ENCODE results near the gene CNEP1R1. TPM values are rescaled to one million over a fixed set of nuclear protein-coding genes. Genes with fewer than 3 reads are reported as not detected.

Gene CNEP1R1
- total RNA-seq, 1 experiment from 2014 or later: 13.8 TPM

DNA sequence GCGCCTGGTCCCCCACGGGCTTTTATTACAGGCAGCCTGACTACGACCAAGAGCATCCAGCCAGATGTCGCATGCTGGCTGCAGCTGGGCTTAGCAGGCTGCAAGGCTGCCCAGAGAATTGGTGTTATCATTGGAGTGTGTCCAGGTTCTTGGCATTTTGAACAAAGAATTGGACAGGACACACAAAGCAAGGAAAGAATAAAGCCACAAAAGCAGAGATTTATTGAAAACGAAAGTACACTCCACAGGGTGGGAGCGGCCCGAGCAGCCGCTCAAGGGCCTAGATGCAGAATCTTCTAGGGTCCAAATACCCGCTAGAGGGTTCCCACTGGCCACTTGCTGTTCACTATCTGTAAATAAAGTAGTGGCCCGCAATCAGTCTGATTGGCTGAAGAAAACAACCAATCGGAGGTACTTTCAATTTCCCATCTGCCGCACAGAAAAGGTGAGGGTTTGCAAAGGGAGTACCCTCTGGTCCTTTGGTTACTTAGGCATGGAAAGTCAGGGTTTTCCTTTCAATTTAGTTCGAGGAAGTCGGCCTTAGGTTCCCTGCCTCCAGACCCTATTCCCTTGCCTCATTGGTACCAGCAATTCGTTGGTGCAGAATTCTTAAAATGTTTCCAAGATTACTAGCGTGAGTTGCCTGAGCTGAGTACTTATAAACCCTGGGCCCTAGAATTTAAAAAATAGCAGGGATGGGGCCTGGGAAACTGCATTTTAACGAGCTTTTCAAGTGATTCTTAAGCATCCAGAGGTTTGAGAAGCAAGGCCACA is 38.5 kb upstream of the CNEP1R1 start:
- H3K36me3 Mint-ChIP-seq: no peaks in the 10 kb centered on the region
- H3K4me3 Mint-ChIP-seq: no peak overlapping the region
- H3K9me3 Mint-ChIP-seq: no peaks in the 10 kb centered on the region
- no peak overlapping the region for H3K27ac Mint-ChIP-seq
- peak; percentile 69 for ATAC-seq
- CTCF ChIA-PET: interaction anchor here (0.9 to 2.1 kb wide), 2 partner anchors 29 to 39 kb away, joined by 3 to 6 read pairs; partner anchors contain the start of gene CNEP1R1
- no peak for DNase-seq (ENCODE audit: low spot score)
- H3K4me1 Mint-ChIP-seq: no peaks in the 10 kb centered on the region
- POLR2A ChIA-PET: no interaction called here
- TF ChIP-seq, protein P1, sequence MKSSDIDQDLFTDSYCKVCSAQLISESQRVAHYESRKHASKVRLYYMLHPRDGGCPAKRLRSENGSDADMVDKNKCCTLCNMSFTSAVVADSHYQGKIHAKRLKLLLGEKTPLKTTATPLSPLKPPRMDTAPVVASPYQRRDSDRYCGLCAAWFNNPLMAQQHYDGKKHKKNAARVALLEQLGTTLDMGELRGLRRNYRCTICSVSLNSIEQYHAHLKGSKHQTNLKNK (CRISPR knock-in tag; IDR thresholded peaks at IDR 0.05): no peak
- TF ChIP-seq FOXP1 (CRISPR knock-in tag; IDR thresholded peaks at IDR 0.05; ENCODE audit: borderline replicate concordance) (no peak), RELA (CRISPR knock-in tag; IDR thresholded peaks at IDR 0.05; ENCODE audit: borderline replicate concordance) (no peak), FOXK1 (CRISPR knock-in tag; IDR thresholded peaks at IDR 0.05) (no peak), MXD4 (CRISPR knock-in tag; IDR thresholded peaks at IDR 0.05; ENCODE audit: borderline replicate concordance) (no peak), EMX1 (CRISPR knock-in tag; IDR thresholded peaks at IDR 0.05) (no peak), TCF7 (CRISPR knock-in tag; IDR thresholded peaks at IDR 0.05; ENCODE audit: low read depth) (no peak)
- TF ChIP-seq, protein P2, sequence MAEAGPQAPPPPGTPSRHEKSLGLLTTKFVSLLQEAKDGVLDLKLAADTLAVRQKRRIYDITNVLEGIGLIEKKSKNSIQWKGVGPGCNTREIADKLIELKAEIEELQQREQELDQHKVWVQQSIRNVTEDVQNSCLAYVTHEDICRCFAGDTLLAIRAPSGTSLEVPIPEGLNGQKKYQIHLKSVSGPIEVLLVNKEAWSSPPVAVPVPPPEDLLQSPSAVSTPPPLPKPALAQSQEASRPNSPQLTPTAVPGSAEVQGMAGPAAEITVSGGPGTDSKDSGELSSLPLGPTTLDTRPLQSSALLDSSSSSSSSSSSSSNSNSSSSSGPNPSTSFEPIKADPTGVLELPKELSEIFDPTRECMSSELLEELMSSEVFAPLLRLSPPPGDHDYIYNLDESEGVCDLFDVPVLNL (CRISPR knock-in tag; IDR thresholded peaks at IDR 0.05; ENCODE audit: borderline replicate concordance, low read depth): no peak
- TF ChIP-seq, protein P3, sequence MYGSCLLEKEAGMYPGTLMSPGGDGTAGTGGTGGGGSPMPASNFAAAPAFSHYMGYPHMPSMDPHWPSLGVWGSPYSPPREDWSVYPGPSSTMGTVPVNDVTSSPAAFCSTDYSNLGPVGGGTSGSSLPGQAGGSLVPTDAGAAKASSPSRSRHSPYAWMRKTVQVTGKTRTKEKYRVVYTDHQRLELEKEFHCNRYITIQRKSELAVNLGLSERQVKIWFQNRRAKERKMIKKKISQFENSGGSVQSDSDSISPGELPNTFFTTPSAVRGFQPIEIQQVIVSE (CRISPR knock-in tag; IDR thresholded peaks at IDR 0.05; ENCODE audit: borderline replicate concordance): no peak
- TF ChIP-seq, protein P4, sequence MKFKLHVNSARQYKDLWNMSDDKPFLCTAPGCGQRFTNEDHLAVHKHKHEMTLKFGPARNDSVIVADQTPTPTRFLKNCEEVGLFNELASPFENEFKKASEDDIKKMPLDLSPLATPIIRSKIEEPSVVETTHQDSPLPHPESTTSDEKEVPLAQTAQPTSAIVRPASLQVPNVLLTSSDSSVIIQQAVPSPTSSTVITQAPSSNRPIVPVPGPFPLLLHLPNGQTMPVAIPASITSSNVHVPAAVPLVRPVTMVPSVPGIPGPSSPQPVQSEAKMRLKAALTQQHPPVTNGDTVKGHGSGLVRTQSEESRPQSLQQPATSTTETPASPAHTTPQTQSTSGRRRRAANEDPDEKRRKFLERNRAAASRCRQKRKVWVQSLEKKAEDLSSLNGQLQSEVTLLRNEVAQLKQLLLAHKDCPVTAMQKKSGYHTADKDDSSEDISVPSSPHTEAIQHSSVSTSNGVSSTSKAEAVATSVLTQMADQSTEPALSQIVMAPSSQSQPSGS (CRISPR knock-in tag; IDR thresholded peaks at IDR 0.05; ENCODE audit: borderline replicate concordance, low read depth): no peak
- no peaks in the 10 kb centered on the region for H3K27me3 Mint-ChIP-seq (ENCODE audit: low read depth)

DNA sequence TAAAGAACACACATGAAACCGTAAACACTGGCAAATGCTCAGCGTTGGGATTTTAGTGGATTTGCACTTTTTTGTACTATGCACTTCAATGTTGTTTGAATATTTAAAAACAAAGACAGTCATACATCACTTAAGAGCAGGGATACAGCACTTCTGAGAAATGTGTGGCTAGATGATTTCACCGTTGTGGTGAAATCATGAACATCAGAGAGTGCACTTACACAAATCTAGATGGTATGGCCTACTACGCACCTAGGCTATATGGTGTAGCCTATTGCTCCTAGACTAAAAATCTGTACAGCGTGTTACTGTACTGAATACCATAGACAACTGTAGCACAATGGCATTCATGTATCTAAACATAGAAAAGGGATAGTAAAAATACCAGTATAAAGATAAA is 37.6 kb upstream of the CNEP1R1 start:
- ChIA-PET CTCF (interaction anchor here (0.9 to 2.1 kb wide), 2 partner anchors 30 to 38 kb away, joined by 3 to 6 read pairs; partner anchors contain the start of gene CNEP1R1), POLR2A (no interaction called here)
- TF ChIP-seq TEAD4 (CRISPR knock-in tag; IDR thresholded peaks at IDR 0.05) (no peak), NR3C1 (CRISPR knock-in tag; conservative IDR thresholded peaks at IDR 0.05; ENCODE audit: low read depth) (no peak), EMX1 (CRISPR knock-in tag; IDR thresholded peaks at IDR 0.05) (no peak), TP53 (CRISPR knock-in tag; IDR thresholded peaks at IDR 0.05) (no peak), GABPB1 (CRISPR knock-in tag; IDR thresholded peaks at IDR 0.05) (no peak), ZNF423 (CRISPR knock-in tag; IDR thresholded peaks at IDR 0.05) (no peak), OVOL2 (CRISPR knock-in tag; IDR thresholded peaks at IDR 0.05; ENCODE audit: borderline replicate concordance) (no peak), FOXP1 (CRISPR knock-in tag; IDR thresholded peaks at IDR 0.05; ENCODE audit: borderline replicate concordance) (no peak), NR1H2 (CRISPR knock-in tag; IDR thresholded peaks at IDR 0.05) (no peak)
- TF ChIP-seq, protein P5, sequence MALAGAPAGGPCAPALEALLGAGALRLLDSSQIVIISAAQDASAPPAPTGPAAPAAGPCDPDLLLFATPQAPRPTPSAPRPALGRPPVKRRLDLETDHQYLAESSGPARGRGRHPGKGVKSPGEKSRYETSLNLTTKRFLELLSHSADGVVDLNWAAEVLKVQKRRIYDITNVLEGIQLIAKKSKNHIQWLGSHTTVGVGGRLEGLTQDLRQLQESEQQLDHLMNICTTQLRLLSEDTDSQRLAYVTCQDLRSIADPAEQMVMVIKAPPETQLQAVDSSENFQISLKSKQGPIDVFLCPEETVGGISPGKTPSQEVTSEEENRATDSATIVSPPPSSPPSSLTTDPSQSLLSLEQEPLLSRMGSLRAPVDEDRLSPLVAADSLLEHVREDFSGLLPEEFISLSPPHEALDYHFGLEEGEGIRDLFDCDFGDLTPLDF (CRISPR knock-in tag; IDR thresholded peaks at IDR 0.05): no peak
- TF ChIP-seq, protein P6, sequence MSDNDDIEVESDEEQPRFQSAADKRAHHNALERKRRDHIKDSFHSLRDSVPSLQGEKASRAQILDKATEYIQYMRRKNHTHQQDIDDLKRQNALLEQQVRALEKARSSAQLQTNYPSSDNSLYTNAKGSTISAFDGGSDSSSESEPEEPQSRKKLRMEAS (CRISPR knock-in tag; IDR thresholded peaks at IDR 0.05): no peak
- TF ChIP-seq, protein P7, sequence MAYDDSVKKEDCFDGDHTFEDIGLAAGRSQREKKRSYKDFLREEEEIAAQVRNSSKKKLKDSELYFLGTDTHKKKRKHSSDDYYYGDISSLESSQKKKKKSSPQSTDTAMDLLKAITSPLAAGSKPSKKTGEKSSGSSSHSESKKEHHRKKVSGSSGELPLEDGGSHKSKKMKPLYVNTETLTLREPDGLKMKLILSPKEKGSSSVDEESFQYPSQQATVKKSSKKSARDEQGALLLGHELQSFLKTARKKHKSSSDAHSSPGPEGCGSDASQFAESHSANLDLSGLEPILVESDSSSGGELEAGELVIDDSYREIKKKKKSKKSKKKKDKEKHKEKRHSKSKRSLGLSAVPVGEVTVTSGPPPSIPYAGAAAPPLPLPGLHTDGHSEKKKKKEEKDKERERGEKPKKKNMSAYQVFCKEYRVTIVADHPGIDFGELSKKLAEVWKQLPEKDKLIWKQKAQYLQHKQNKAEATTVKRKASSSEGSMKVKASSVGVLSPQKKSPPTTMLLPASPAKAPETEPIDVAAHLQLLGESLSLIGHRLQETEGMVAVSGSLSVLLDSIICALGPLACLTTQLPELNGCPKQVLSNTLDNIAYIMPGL (CRISPR knock-in tag; IDR thresholded peaks at IDR 0.05): no peak
- TF ChIP-seq, protein P8, sequence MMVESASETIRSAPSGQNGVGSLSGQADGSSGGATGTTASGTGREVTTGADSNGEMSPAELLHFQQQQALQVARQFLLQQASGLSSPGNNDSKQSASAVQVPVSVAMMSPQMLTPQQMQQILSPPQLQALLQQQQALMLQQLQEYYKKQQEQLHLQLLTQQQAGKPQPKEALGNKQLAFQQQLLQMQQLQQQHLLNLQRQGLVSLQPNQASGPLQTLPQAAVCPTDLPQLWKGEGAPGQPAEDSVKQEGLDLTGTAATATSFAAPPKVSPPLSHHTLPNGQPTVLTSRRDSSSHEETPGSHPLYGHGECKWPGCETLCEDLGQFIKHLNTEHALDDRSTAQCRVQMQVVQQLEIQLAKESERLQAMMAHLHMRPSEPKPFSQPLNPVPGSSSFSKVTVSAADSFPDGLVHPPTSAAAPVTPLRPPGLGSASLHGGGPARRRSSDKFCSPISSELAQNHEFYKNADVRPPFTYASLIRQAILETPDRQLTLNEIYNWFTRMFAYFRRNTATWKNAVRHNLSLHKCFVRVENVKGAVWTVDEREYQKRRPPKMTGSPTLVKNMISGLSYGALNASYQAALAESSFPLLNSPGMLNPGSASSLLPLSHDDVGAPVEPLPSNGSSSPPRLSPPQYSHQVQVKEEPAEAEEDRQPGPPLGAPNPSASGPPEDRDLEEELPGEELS (CRISPR knock-in tag; IDR thresholded peaks at IDR 0.05): no peak
- TF ChIP-seq, protein P9, sequence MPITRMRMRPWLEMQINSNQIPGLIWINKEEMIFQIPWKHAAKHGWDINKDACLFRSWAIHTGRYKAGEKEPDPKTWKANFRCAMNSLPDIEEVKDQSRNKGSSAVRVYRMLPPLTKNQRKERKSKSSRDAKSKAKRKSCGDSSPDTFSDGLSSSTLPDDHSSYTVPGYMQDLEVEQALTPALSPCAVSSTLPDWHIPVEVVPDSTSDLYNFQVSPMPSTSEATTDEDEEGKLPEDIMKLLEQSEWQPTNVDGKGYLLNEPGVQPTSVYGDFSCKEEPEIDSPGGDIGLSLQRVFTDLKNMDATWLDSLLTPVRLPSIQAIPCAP (CRISPR knock-in tag; IDR thresholded peaks at IDR 0.05): no peak
- H3K27ac Mint-ChIP-seq: no peak overlapping the region
- H3K36me3 Mint-ChIP-seq: no peaks in the 10 kb centered on the region
- no peaks in the 10 kb centered on the region for H3K4me1 Mint-ChIP-seq
- H3K27me3 Mint-ChIP-seq (ENCODE audit: low read depth): no peaks in the 10 kb centered on the region
- ATAC-seq: no peak
- no peak overlapping the region for H3K4me3 Mint-ChIP-seq
- no peak for DNase-seq (ENCODE audit: low spot score)
- H3K9me3 Mint-ChIP-seq: no peaks in the 10 kb centered on the region

Data from WTC11 (cell line).